ENCODE results near the gene CNP. TPM values are rescaled to one million over a fixed set of nuclear protein-coding genes. Genes with fewer than 3 reads are reported as not detected.

Gene CNP
- total and polyA plus RNA-seq, 7 donors = 17.6 to 26.8 (median 21.8) TPM

DNA sequence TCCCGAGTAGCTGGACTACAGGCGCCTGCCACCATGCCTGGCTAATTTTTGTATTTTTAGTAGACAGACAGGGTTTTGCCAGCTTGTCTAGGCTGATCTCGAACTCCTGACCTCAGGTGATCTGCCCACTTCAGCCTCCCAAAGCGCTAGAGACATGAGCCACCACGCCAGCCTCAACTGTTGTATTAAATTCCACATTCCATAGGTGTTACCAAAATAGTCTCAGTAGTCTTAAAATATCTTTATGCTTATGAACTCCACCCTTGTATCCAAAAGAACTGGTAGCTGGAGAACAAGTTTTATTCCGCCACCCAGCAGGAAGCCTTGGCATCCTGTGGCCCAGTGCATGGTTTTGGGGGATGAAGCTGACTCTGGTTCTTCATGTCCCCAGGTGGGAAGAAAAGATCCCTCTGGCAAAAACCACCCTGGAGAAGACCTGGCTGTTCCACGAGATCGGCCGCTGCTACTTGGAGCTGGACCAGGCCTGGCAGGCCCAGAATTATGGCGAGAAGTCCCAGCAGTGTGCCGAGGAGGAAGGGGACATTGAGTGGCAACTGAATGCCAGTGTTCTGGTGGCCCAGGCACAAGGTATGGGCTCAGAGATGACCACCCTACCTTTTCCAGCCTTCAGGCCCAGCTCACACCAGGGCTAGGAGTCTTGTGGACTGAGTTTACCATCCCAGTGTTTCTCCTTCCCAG is 17.7 kb upstream of the CNP start:
- TF ChIP-seq, protein P1, sequence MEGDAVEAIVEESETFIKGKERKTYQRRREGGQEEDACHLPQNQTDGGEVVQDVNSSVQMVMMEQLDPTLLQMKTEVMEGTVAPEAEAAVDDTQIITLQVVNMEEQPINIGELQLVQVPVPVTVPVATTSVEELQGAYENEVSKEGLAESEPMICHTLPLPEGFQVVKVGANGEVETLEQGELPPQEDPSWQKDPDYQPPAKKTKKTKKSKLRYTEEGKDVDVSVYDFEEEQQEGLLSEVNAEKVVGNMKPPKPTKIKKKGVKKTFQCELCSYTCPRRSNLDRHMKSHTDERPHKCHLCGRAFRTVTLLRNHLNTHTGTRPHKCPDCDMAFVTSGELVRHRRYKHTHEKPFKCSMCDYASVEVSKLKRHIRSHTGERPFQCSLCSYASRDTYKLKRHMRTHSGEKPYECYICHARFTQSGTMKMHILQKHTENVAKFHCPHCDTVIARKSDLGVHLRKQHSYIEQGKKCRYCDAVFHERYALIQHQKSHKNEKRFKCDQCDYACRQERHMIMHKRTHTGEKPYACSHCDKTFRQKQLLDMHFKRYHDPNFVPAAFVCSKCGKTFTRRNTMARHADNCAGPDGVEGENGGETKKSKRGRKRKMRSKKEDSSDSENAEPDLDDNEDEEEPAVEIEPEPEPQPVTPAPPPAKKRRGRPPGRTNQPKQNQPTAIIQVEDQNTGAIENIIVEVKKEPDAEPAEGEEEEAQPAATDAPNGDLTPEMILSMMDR (IDR thresholded peaks at IDR 0.05) = no peak
- peak overlapping the region; percentile 46 for H3K27ac ChIP-seq
- no peaks in the 10 kb centered on the region for H3K27me3 ChIP-seq (ENCODE audit: insufficient read depth in 3 of 3, low read length in 2 of 3)
- H3K4me1 ChIP-seq = peaks cover 3% of the 10 kb centered on the region
- ATAC-seq (peak; percentile 27 to 77 (median 53)), DNase-seq (no peak)
- intact Hi-C loops (cut with DNase I) = no loop called here
- H3K9me3 ChIP-seq = no peaks in the 10 kb centered on the region
- H3K4me3 ChIP-seq = no peak overlapping the region
- 30 to 58% (median 31%) methylated on average over 11 of the region's 11 CpGs for WGBS, 3 donors
- no peaks in the 10 kb centered on the region for H3K36me3 ChIP-seq (ENCODE audit: insufficient read depth in 1 of 2, low read depth in 1 of 2)

DNA sequence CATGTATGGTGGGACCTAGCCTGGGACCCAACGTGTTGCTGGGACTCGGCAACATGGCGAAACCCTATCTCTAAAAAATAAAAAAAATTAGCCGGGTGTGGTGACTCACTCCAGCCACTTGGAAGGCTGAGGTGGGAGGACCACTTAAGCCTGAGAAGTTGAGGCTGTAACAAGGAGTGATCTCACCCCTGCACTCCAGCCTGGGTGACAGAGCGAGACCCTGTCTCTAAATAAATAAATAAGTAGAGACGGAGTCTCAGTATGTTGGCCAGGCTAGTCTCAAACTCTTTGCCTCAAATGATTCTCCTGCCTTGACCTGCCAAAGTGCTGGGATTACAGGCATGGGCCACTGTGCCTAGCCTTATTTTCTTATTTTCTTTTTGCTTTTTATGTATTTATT is 10.1 kb upstream of the CNP start:
- Histone ChIP-seq H3K4me3 (no peak overlapping the region), H3K9me3 (no peaks in the 10 kb centered on the region), H3K4me1 (peaks cover 9% of the 10 kb centered on the region), H3K36me3 (ENCODE audit: insufficient read depth in 1 of 2, low read depth in 1 of 2) (no peaks in the 10 kb centered on the region), H3K27me3 (ENCODE audit: insufficient read depth in 3 of 3, low read length in 2 of 3) (no peaks in the 10 kb centered on the region), H3K27ac (no peak overlapping the region)
- intact Hi-C loops (cut with DNase I) = no loop called here
- 72 to 91% (median 79%) methylated on average over 6 of the region's 6 CpGs for WGBS, 3 donors
- ATAC-seq (no peak), DNase-seq (no peak)
- TF ChIP-seq, protein P1 (IDR thresholded peaks at IDR 0.05) = no peak

DNA sequence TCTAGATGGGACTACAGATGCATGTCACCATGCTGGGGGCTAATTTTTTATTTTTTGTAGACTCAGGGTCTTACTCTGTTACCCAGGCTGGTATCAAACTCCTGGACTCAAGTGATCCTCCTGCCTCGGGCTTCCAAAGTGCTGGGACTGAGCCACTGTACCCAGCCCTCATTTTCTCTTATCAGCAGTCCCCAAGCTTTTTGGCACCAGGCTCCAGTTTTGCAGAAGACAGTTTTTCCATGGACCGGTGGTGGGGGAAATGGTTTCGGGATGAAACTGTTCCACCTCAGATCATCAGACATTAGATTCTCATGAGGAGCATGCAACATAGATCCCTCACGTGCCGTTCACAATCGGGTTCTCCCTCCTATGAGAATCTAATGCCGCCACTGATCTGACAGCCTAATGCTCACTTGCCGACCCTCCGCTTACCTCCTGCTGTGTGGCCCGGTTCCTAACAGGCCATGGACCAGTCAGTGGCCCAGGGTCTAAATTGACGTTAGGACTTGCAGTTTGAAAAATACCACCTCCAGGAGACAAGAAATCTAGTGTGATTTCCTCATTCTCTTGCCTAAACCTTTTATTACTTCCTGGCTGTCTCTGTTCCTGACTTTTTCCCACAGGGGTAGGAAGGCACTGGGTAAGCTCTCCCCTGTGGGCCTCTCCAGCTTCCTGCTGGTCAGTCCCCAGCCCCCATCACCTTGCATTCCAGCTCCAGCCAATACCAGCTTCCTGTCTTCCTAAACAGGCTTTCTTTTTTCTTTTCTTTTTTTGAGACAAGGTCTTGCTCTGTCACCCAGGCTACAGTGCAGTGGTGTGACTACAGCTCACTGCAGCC is 9.3 kb upstream of the CNP start:
- Histone ChIP-seq H3K27ac (no peak overlapping the region), H3K9me3 (no peaks in the 10 kb centered on the region), H3K27me3 (ENCODE audit: insufficient read depth in 3 of 3, low read length in 2 of 3) (no peaks in the 10 kb centered on the region), H3K36me3 (ENCODE audit: insufficient read depth in 1 of 2, low read depth in 1 of 2) (no peaks in the 10 kb centered on the region), H3K4me3 (no peak overlapping the region), H3K4me1 (peaks cover 9% of the 10 kb centered on the region)
- TF ChIP-seq, protein P1 (IDR thresholded peaks at IDR 0.05) = no peak
- intact Hi-C loops (cut with DNase I) = no loop called here
- 72 to 78% (median 73%) methylated on average over 11 of the region's 11 CpGs for WGBS, 3 donors
- DNase-seq = no peak
- ATAC-seq = no peak

DNA sequence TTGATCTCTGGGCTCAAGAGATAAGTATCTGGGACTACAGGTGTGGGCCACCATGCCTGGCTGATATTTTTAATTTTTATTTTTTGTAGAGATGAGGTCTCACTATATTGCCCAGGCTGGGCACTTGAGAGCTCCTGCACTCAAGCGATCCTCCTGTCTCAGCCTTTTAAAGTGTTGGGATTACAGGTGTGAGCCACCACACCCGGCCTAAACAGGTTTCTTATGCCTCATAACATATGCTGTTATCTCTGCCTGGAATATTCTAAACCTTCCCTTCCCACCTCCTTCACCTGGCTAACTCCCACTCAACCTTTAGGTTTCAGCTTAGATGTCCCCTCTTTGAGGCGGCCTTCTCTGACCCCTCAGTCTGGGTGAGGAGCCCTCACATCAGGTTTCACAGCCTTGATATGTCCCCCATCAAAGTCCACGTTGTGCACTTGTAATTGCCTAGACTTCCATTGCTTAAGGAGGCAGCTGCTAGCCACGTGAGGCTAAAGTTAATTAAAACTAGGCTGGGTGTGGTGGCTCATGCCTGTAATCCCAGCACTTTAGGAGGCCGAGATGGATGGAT is 8.6 kb upstream of the CNP start:
- ATAC-seq = no peak
- Histone ChIP-seq H3K36me3 (ENCODE audit: insufficient read depth in 1 of 2, low read depth in 1 of 2) (no peaks in the 10 kb centered on the region), H3K9me3 (no peaks in the 10 kb centered on the region), H3K4me1 (peaks cover 16% of the 10 kb centered on the region), H3K4me3 (no peak overlapping the region), H3K27ac (no peak overlapping the region), H3K27me3 (ENCODE audit: insufficient read depth in 3 of 3, low read length in 2 of 3) (no peaks in the 10 kb centered on the region)
- intact Hi-C loops (cut with DNase I) = no loop called here
- TF ChIP-seq, protein P1 (IDR thresholded peaks at IDR 0.05) = no peak
- WGBS, 3 donors = 82 to 90% (median 86%) methylated on average over 6 of the region's 6 CpGs
- no peak for DNase-seq

Data from psoas muscle (tissue), 8 donors.